ENCODE data around the gene MAP9.
"Not testable (repeated sequence)": the region's sequence is repeated elsewhere in the genome, so short reads cannot be mapped to it uniquely, and the experiment has no call there.

MAP9 gene

DNA sequence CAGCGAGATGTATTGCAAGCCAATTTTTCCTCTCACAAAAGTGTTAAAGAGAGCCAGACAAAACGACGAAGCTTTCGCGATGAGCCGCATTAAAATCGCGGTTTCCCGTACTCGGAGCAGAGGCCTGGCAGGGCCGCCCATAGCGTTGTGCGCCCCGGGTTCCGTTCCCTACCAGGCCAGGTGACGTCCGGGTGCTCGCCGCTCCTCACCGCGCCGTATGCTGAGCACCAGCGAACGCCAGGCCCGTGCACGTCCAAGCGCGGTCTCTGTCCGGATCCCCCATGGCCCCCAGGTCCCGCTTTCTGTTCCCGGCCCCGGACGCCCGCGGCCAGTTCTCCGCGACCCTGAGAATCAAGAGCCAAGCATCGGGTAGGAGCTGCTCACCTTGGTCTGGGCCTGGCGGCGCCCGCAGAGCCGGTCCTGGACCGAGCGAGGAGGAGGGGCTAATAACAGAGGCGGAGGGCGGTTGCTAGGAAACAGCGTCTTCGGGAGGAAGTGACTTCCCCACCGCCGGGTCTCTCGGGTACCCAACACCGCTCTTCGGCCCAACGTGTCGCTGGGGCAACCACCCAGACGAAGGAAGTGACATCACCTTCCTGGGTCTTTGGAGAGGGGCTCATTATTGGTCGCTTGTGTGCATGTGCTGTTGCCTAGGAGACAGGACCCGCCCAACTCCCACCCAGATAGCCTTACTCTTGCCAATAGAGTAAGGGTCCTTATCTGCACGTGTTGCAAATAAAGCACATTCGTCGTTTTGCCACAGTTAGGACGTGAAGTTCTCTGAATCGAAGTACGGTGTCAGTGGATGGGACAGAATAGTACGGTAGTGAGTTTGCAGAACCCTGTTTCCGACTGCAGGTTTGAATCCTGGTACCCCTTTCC is at the start of gene MAP9:
MAP9 (minus strand) TSS at position 579 of the 882 bp plus-strand sequence. CDS start 1,115 bp downstream, outside the sequence.
- intact Hi-C loops (cut with DNase I): no loop called here
- peak; percentile 82 to 99 (median 94) for DNase-seq

- DNase-seq; intact Hi-C loops (cut with DNase I): not testable (repeated sequence)
Observed at GRCh38 chr4:155424778-155425177, 48.0 kb upstream of the MAP9 start.

GRCh38 chr4:155423671-155424070 is 46.9 kb upstream of the MAP9 start:
- DNase-seq: no peak
- intact Hi-C loops (cut with DNase I): no loop called here

DNA sequence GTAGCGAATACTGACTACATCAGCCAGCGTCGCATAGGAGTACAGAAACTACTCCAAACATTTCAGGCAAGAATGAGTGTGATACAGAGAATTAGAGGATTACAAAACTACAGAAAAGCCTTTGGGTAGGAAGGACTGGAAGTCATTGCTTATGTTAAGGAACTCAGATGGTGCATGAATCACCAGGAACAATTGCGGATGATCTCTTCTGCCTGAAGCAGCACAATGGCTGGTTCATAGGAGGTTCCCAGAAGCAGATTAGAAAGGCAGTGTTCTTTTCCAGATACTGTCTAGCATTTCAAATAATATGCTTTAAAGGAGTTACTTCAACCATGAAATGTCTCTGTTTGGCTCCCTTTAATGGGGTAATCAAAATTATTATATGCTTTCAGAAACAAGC is 42.5 kb upstream of the MAP9 start:
- intact Hi-C loops (cut with DNase I): no loop called here
- no peak for DNase-seq

GRCh38 chr4:155415662-155416061 is 38.9 kb upstream of the MAP9 start:
- no peak for DNase-seq
- intact Hi-C loops (cut with DNase I): no loop called here

GRCh38 chr4:155413451-155413850 is 36.7 kb upstream of the MAP9 start:
- intact Hi-C loops (cut with DNase I): no loop called here
- no peak for DNase-seq

DNA sequence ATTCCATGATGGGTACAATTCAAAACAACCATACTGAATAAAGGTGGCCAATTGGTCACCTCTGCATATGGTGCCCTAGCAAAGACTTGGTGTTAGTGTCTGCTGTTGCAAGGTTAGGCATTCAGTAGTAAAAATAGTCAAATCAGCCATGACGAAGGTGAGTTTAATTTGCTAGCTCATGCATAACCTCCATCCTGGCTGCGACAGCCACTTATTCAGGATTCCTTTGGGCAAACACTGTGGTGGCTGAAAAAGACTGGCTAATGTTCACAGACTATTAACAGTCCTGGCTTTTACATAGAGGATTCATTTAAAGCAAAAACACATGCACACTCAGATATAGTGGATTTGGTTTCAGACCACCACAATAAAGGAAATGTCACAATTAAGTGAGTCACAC is 34.8 kb upstream of the MAP9 start:
- intact Hi-C loops (cut with DNase I): no loop called here
- no peak for DNase-seq

DNA sequence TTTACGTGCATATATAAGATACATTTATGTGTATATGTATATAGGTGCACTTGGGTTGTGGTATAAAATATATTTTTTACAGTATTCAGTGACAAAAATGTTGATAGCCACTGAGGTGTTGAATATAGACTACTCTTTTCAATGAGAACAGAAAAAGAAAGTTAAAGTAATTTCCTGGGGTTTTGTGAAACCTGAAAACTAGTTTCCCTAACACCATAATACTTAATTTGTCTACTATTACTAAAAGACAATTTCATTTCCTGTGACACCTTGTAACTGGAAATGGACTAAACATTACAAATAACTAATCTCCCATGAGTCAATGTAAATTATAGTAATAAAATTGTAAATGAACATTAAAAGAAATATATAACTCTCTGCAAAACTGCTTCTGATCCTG is 32.0 kb upstream of the MAP9 start:
- DNase-seq: no peak
- intact Hi-C loops (cut with DNase I): no loop called here

DNA sequence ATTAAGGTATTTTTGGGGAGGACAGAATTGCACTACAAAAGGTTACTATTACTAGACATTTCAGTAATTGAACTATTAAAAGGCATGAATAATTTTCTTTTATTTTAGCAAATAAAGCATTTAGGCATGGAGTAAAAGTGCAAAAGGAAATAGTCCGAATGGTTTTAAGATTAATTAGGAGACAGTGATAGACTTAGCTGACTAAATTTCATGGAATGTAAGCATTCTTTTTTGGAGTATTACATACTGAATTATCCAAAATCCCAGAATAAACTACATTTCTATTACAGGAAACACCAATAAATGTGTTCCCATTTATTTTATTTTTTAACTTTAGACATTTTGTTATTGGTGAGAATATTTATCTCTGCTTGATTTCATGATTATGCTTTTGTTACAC is 30.7 kb upstream of the MAP9 start:
- DNase-seq: no peak
- intact Hi-C loops (cut with DNase I): no loop called here

- no peak for DNase-seq
- intact Hi-C loops (cut with DNase I): no loop called here
Observed at GRCh38 chr4:155405059-155405458, 28.3 kb upstream of the MAP9 start.

- DNase-seq: peak in 1 of 42 donors; percentile 6
- intact Hi-C loops (cut with DNase I): no loop called here
Observed at GRCh38 chr4:155403886-155404285, 27.1 kb upstream of the MAP9 start.

GRCh38 chr4:155402941-155403340 is 26.2 kb upstream of the MAP9 start:
- intact Hi-C loops (cut with DNase I): no loop called here
- DNase-seq: no peak

DNA sequence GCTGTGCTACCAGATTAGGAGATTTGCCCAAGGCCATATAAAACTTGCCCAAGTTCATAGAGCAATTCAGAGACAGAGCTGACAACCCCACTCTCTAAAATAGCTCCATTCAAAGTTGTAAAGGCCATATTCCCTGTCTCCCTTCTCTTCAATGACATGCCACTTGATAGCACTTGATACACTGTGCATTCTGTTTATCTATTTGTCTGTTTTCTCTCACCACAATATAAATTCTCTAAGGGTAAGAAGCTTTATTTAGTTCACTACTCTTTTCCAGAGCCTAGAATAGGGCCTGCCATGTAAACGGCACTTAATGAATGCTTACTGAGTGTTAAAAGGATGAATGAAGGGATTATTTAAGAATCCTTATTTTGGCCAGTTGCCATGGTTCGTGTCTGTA is 24.1 kb upstream of the MAP9 start:
- DNase-seq: no peak
- intact Hi-C loops (cut with DNase I): no loop called here

DNA sequence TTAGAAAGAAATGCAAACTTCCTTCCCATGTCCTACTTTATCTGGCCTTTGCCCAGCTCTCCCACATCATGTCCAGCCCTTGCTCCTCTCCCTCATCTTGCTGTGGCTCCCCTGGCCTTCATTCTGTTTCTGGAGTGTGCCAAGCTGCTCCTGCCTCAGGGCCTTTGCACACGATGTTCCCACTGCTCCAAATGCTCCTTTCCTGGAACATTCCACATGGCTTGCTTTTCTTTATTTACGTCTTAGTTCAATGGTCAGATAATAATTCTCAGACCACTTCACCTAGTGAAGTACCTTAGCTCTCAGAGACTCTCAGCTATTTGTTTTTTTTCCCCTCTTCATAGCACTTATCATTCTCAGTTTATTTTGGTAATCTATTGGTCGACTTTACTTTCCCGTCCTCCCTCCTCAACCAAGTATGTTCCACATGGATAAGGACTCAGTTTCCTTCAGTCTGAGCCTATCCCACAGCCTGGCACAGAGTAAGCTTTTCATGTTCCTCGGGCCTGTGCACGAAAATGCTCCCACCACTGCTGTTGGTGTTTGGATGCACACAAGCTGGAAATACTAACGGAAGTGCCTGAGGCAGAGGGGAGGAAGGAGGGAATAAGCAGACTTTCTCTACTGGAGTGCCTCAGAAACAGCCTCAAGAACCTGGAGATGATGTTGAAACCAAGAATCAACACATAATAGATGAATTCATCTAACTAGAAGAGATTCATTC is 23.4 kb upstream of the MAP9 start:
- DNase-seq: no peak
- intact Hi-C loops (cut with DNase I): no loop called here

GRCh38 chr4:155392481-155393184 is 15.9 kb upstream of the MAP9 start:
- no peak for DNase-seq

DNA sequence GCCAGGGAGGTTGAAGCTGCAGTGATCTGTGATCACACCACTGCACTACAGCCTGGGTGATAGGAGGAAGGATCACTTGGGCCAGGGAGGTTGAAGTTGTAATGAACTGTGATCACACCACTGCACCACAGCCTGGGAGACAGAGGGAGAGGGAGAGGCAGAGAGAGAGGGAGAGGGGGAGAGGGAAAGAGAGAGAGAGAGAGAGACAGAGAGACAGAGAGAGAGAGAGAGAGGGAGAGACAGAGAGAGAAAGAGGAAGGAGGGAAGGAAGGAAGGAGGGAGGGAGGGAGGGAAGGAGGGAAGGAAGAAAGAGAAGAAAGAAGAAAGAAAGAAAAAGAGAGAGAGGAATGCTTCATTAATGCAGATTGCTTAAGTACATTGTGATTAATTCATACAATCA is 15.2 kb upstream of the MAP9 start:
- intact Hi-C loops (cut with DNase I): no loop called here
- no peak for DNase-seq

More at GRCh38 chr4:155392481-155393184, 15.9 kb upstream of the MAP9 start:
- intact Hi-C loops (cut with DNase I): no loop called here

- intact Hi-C loops (cut with DNase I): no loop called here
- DNase-seq: no peak
Observed at GRCh38 chr4:155388162-155388561, 11.4 kb upstream of the MAP9 start.

DNA sequence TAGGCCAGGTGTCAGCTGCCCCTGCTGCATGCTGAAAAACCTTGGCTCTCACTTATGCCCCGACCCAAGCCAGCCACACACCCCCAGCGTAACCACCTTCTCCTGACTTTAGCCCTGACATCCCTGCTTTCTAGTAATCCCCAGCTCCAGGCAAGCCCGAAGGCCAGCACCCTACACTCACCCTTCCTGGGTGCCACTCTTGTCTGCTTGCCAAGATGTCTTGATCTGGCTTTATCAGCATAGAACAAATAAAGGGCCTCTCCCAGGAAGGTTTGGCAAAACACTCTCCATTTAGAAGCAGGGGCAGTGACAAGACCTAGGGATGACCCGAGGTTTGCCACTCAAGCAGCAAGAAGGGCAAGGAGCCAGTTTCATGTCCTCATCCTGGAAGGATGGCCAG is 6.8 kb upstream of the MAP9 start:
- no peak for DNase-seq
- intact Hi-C loops (cut with DNase I): no loop called here

DNA sequence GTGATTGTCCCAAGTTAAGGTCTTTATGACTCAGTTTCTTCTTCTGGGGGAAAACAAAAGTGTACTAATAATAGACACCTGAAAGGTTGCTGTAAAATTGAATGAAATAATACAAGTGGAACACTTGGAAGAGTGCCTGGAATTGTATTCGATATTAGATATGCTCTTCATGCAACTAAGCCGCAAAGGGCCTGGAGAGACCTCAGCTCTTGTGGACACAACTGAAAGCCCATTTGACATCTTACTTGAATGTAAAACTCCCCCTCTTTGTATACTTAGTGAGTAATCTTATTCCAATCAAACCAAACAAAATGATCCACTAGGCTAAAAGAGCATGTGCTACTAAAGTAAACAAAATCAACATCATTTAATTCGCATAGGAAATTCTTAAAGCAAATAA is 511 bp upstream of the MAP9 start:
- no peak for DNase-seq
- intact Hi-C loops (cut with DNase I): no loop called here

DNA sequence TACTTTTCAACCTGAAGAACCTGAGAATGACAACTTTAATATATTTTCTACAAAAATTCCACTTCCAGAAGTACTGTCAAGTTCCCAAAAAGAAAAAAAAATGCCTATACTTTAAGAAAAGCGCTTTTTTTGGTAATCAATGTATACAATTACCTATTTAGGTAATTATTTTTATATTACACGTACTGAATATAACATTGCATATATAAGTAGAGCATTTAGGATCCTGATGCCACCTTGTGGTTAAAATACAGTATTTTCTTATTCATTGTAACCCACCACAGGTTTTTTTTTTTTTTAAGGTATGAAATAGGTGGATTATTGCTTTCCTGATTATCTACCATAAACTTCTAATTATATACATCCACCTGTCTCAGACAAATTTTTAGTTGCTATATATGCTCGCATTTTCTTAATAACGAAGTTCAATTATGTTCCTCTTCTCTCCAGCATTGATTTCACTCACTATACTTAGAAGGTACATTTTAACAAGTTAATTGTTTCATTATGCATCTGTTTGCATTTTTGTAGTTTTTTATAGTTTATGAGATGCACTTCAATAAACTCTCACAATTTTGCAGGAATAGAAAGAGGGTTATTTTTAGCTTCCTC is 5.2 kb downstream of the MAP9 start:
- intact Hi-C loops (cut with DNase I): no loop called here
- DNase-seq: no peak
